ENCODE measurements around the gene ZBP1. TPM values are rescaled to one million over a fixed set of nuclear protein-coding genes. Genes with fewer than 3 reads are reported as not detected.
"Not testable (repeated sequence)": the region's sequence is repeated elsewhere in the genome, so short reads cannot be mapped to it uniquely, and the experiment has no call there.

The ZBP1 gene
- total RNA-seq, 2 experiments from 2014 or later, result 39.0 to 40.1 TPM

GRCh38 chr20:57633945-57634491 lies 13.8 kb upstream of the ZBP1 start:
- TF ChIP-seq CTCF (IDR thresholded peaks at IDR 0.05), result no peak
- H3K36me3 Mint-ChIP-seq (ENCODE audit: low read depth), result peaks cover 18% of the 10 kb centered on the region
- H3K27me3 Mint-ChIP-seq, result no peaks in the 10 kb centered on the region
- Histone ChIP-seq H3K4me1 (ENCODE audit: insufficient read depth, low read length) (peaks cover 28% of the 10 kb centered on the region), H3K27ac (ENCODE audit: low read depth in 1 of 2, low read length in 2 of 2) (no peak overlapping the region), H3K9me3 (ENCODE audit: control insufficient read depth in 1 of 2, insufficient read depth in 1 of 2, low read length in 2 of 2) (peaks cover 0 to 14% of the 10 kb centered on the region in 2 experiments), H3K4me3 (ENCODE audit: low read length) (no peak overlapping the region), H3K27me3 (ENCODE audit: control insufficient read depth in 1 of 2, insufficient read depth in 2 of 2, low read length in 2 of 2) (no peaks in the 10 kb centered on the region), H3K36me3 (ENCODE audit: insufficient read depth, low read length) (no peaks in the 10 kb centered on the region)
- no peak overlapping the region for H3K27ac Mint-ChIP-seq
- peaks cover 56% of the 10 kb centered on the region for H3K4me1 Mint-ChIP-seq (ENCODE audit: low read depth)
- H3K9me3 Mint-ChIP-seq, result peaks cover 11% of the 10 kb centered on the region
- DNase-seq, result peak in 4 of 14 experiments; percentile 25 to 74 (median 64)
- ChIA-PET CTCF (interaction anchor here (4.0 kb wide), 1 partner anchor 11 kb away, joined by 13 read pairs; no protein-coding TSS in a partner anchor), POLR2A (interaction anchor here (0.7 to 2.1 kb wide), 6 partner anchors 11 to 242 kb away, joined by 3 to 28 read pairs (median 4); partner anchors contain the start of genes PMEPA1 and ZBP1)
- intact Hi-C loops (cut with DNase I, micrococcal nuclease), result loop anchor here (5.0 kb wide), 2 partner anchors 73 to 237 kb away; no protein-coding TSS in a partner anchor
- H3K4me3 Mint-ChIP-seq, result peak overlapping the region; percentile 6
- ATAC-seq (ENCODE audit: poor library complexity), result peak; percentile 40

- Histone ChIP-seq H3K4me3 (ENCODE audit: low read length) (no peak overlapping the region), H3K9me3 (ENCODE audit: control insufficient read depth in 1 of 2, insufficient read depth in 1 of 2, low read length in 2 of 2) (peaks cover 0 to 14% of the 10 kb centered on the region in 2 experiments), H3K36me3 (ENCODE audit: insufficient read depth, low read length) (no peaks in the 10 kb centered on the region), H3K4me1 (ENCODE audit: insufficient read depth, low read length) (peaks cover 45% of the 10 kb centered on the region), H3K27ac (ENCODE audit: low read depth in 1 of 2, low read length in 2 of 2) (no peak overlapping the region), H3K27me3 (ENCODE audit: control insufficient read depth in 1 of 2, insufficient read depth in 2 of 2, low read length in 2 of 2) (no peaks in the 10 kb centered on the region)
- intact Hi-C loops (cut with DNase I, micrococcal nuclease), result loop anchor here (5.0 kb wide), 2 partner anchors 75 to 235 kb away; no protein-coding TSS in a partner anchor
- H3K9me3 Mint-ChIP-seq, result peaks cover 11% of the 10 kb centered on the region
- no peak for TF ChIP-seq CTCF (IDR thresholded peaks at IDR 0.05)
- H3K36me3 Mint-ChIP-seq (ENCODE audit: low read depth), result peaks cover 26% of the 10 kb centered on the region
- H3K4me1 Mint-ChIP-seq (ENCODE audit: low read depth), result peaks cover 70% of the 10 kb centered on the region
- H3K27ac Mint-ChIP-seq, result peak overlapping the region; percentile 11
- H3K4me3 Mint-ChIP-seq, result no peak overlapping the region
- ATAC-seq (ENCODE audit: poor library complexity) (no peak), DNase-seq (no peak)
- ChIA-PET POLR2A (no interaction called here), CTCF (interaction anchor here (4.0 kb wide), 1 partner anchor 10 kb away, joined by 13 read pairs; no protein-coding TSS in a partner anchor)
- H3K27me3 Mint-ChIP-seq, result no peaks in the 10 kb centered on the region
These were observed 12.1 kb upstream of the ZBP1 start for GRCh38 chr20:57632286-57632685.

GRCh38 chr20:57630061-57630460 lies 9.8 kb upstream of the ZBP1 start:
- H3K4me3 ChIP-seq (ENCODE audit: low read length), result peak overlapping the region; percentile 51
- TF ChIP-seq CTCF (IDR thresholded peaks at IDR 0.05), result no peak
- H3K9me3 ChIP-seq (ENCODE audit: control insufficient read depth in 1 of 2, insufficient read depth in 1 of 2, low read length in 2 of 2), result peaks cover 0 to 2% of the 10 kb centered on the region in 2 experiments
- Mint-ChIP-seq H3K4me3 (peak overlapping the region; percentile 85), H3K9me3 (peaks cover 7% of the 10 kb centered on the region), H3K36me3 (ENCODE audit: low read depth) (peaks cover 33% of the 10 kb centered on the region), H3K27ac (peak overlapping the region; percentile 94), H3K4me1 (ENCODE audit: low read depth) (peaks cover 91% of the 10 kb centered on the region), H3K27me3 (no peaks in the 10 kb centered on the region)
- no peaks in the 10 kb centered on the region for H3K27me3 ChIP-seq (ENCODE audit: control insufficient read depth in 1 of 2, insufficient read depth in 2 of 2, low read length in 2 of 2)
- intact Hi-C loops (cut with DNase I, micrococcal nuclease), result loop anchor here (5.0 kb wide), 2 partner anchors 77 to 233 kb away; no protein-coding TSS in a partner anchor
- DNase-seq (peak in 5 of 14 experiments; percentile 28 to 63 (median 50)), ATAC-seq (ENCODE audit: poor library complexity) (peak; percentile 43)
- ChIA-PET CTCF (interaction anchor here (0.9 to 2.0 kb wide), 3 partner anchors 11 to 33 kb away, joined by 3 to 12 read pairs (median 3); partner anchors contain the start of gene ZBP1), POLR2A (interaction anchor here (0.7 to 4.4 kb wide), 11 partner anchors 10 to 1022 kb away, joined by 3 to 139 read pairs (median 7); partner anchors contain the start of genes PMEPA1, RBM38, VAPB and ZBP1)
- peaks cover 58% of the 10 kb centered on the region for H3K4me1 ChIP-seq (ENCODE audit: insufficient read depth, low read length)
- H3K27ac ChIP-seq (ENCODE audit: low read depth in 1 of 2, low read length in 2 of 2), result peak overlapping the region; percentile 61 to 88
- H3K36me3 ChIP-seq (ENCODE audit: insufficient read depth, low read length), result no peaks in the 10 kb centered on the region

- not testable (repeated sequence) for H3K27me3 ChIP-seq (ENCODE audit: control insufficient read depth in 1 of 2, insufficient read depth in 2 of 2, low read length in 2 of 2); H3K27me3 Mint-ChIP-seq; H3K9me3 ChIP-seq (ENCODE audit: control insufficient read depth in 1 of 2, insufficient read depth in 1 of 2, low read length in 2 of 2); ATAC-seq (ENCODE audit: poor library complexity); H3K36me3 ChIP-seq (ENCODE audit: insufficient read depth, low read length); H3K9me3 Mint-ChIP-seq
- intact Hi-C loops (cut with DNase I, micrococcal nuclease), result loop anchor here (2.0 to 10.0 kb wide), 3 partner anchors 25 to 1025 kb away; partner anchors contain the start of genes STX16 (in 1 of the 2) and VAPB (in 1 of the 2)
- peaks cover 93% of the 10 kb centered on the region for H3K4me1 Mint-ChIP-seq (ENCODE audit: low read depth)
- peak overlapping the region; percentile 94 for H3K27ac Mint-ChIP-seq
- ChIA-PET CTCF (interaction anchor here (0.9 to 2.0 kb wide), 2 partner anchors 10 to 19 kb away, joined by 3 to 12 read pairs; partner anchors contain the start of gene ZBP1), POLR2A (interaction anchor here (0.9 to 4.4 kb wide), 10 partner anchors 9 to 1023 kb away, joined by 3 to 139 read pairs (median 7); partner anchors contain the start of genes PMEPA1, RBM38, VAPB and ZBP1)
- Histone ChIP-seq H3K4me1 (ENCODE audit: insufficient read depth, low read length) (peaks cover 55% of the 10 kb centered on the region), H3K27ac (ENCODE audit: low read depth in 1 of 2, low read length in 2 of 2) (peak overlapping the region; percentile 61 to 88), H3K4me3 (ENCODE audit: low read length) (peak overlapping the region; percentile 51)
- peaks cover 36% of the 10 kb centered on the region for H3K36me3 Mint-ChIP-seq (ENCODE audit: low read depth)
- peak overlapping the region; percentile 85 for H3K4me3 Mint-ChIP-seq
- DNase-seq, result peak in 5 of 14 experiments; percentile 17 to 53 (median 34)
These were observed 9.3 kb upstream of the ZBP1 start for GRCh38 chr20:57629491-57629901.

Measured in CD4-positive, alpha-beta T cell (primary cell).